ENCODE measurements around the gene TKT. TPM values are rescaled to one million over a fixed set of nuclear protein-coding genes. Genes with fewer than 3 reads are reported as not detected.

TKT gene
- total and polyA plus RNA-seq, 2 of the 13 experiments (the other 11 are each of a cell fraction or from before 2014, with no cell fraction given): 150 to 238 TPM

GRCh38 chr3:53230789-53231188, 25.0 kb downstream of the TKT start:
- BruUV-seq (replicated peaks): no TSS peak
- no peak overlapping the region for H2AFZ ChIP-seq (ENCODE audit: low read length)
- CTCF ChIA-PET (ENCODE audit: low intra/inter-chr PET ratio, low total read pairs): no interaction called here
- peaks cover 28% of the 10 kb centered on the region for H3K4me1 ChIP-seq (ENCODE audit: insufficient read depth, low read length)
- FAIRE-seq (no peak), DNase-seq (ENCODE audit: low spot score) (no peak), ATAC-seq (no peak)
- H3K27ac ChIP-seq (ENCODE audit: extremely low read length, insufficient read depth, low read length): no peak overlapping the region
- in situ Hi-C loops (cut with HindIII; ENCODE audit: extremely low pct_ligation_motif_present, low pct_unique_long_range_greater_than_20kb): no loop called here
- 100% methylated on average over 4 of the region's 5 CpGs for WGBS (ENCODE audit: low lambda C conversion rate)
- no peaks in the 10 kb centered on the region for H3K27me3 ChIP-seq (ENCODE audit: control insufficient read depth in 1 of 2, insufficient read depth in 2 of 2, low read length in 2 of 2)
- no peak overlapping the region for H3K4me2 ChIP-seq (ENCODE audit: low read depth, low read length)
- no peak overlapping the region for H3K9ac ChIP-seq (ENCODE audit: insufficient read depth, low read depth, low read length)
- H4K20me1 ChIP-seq (ENCODE audit: insufficient read depth, low read length): 0 out of 2 replicates have a peak, but pooled peaks cover 3% of the 10 kb centered on the region
- H3K36me3 ChIP-seq (replicated peaks in 1 of 2; ENCODE audit: control insufficient read depth in 1 of 2, insufficient read depth in 2 of 2, low read length in 2 of 2): peaks cover 68 to 95% of the 10 kb centered on the region in 2 experiments
- intact Hi-C loops (cut with micrococcal nuclease; ENCODE audit: unreplicated experiment): no loop called here
- POLR2A ChIA-PET: no interaction called here
- no peaks in the 10 kb centered on the region for H3K9me3 ChIP-seq (ENCODE audit: low read length)
- TF ChIP-seq RFX3 (CRISPR knock-in tag; IDR thresholded peaks at IDR 0.05): no peak
- TF ChIP-seq RBM22 (optimal IDR thresholded peaks at IDR 0.05; ENCODE audit: low read length): peak; percentile 16
- 0 out of 4 replicates have a peak, but pooled peaks of 1 of the 2 experiments have one; percentile 2 for TF ChIP-seq POLR2A (IDR thresholded peaks at IDR 0.05; ENCODE audit: insufficient read depth in 1 of 2, low read depth in 2 of 2, low read length in 2 of 2)
- no peaks in the 10 kb centered on the region for H3K79me2 ChIP-seq (ENCODE audit: insufficient read depth, low read length)
- no peak overlapping the region for H3K4me3 ChIP-seq (replicated peaks in 1 of 3; ENCODE audit: insufficient read depth in 1 of 3, low read depth in 2 of 3, low read length in 3 of 3)

- BruUV-seq (replicated peaks): no TSS peak
- in situ Hi-C loops (cut with HindIII; ENCODE audit: extremely low pct_ligation_motif_present, low pct_unique_long_range_greater_than_20kb) (no loop called here), intact Hi-C loops (cut with micrococcal nuclease; ENCODE audit: unreplicated experiment) (no loop called here)
- Histone ChIP-seq H3K4me1 (ENCODE audit: insufficient read depth, low read length) (peaks cover 27% of the 10 kb centered on the region), H3K4me3 (replicated peaks in 1 of 3; ENCODE audit: insufficient read depth in 1 of 3, low read depth in 2 of 3, low read length in 3 of 3) (no peak overlapping the region), H3K9me3 (ENCODE audit: low read length) (no peaks in the 10 kb centered on the region), H4K20me1 (ENCODE audit: insufficient read depth, low read length) (0 out of 2 replicates have a peak, but pooled peaks cover 3% of the 10 kb centered on the region), H3K9ac (ENCODE audit: insufficient read depth, low read depth, low read length) (no peak overlapping the region), H3K4me2 (ENCODE audit: low read depth, low read length) (no peak overlapping the region), H3K27me3 (ENCODE audit: control insufficient read depth in 1 of 2, insufficient read depth in 2 of 2, low read length in 2 of 2) (no peaks in the 10 kb centered on the region), H2AFZ (ENCODE audit: low read length) (no peak overlapping the region), H3K27ac (ENCODE audit: extremely low read length, insufficient read depth, low read length) (no peak overlapping the region), H3K79me2 (ENCODE audit: insufficient read depth, low read length) (no peaks in the 10 kb centered on the region), H3K36me3 (replicated peaks in 1 of 2; ENCODE audit: control insufficient read depth in 1 of 2, insufficient read depth in 2 of 2, low read length in 2 of 2) (peaks cover 67 to 95% of the 10 kb centered on the region in 2 experiments)
- FAIRE-seq: no peak
- POLR2A ChIA-PET: no interaction called here
- CTCF ChIA-PET (ENCODE audit: low intra/inter-chr PET ratio, low total read pairs): no interaction called here
- no peak for DNase-seq (ENCODE audit: low spot score)
- peak; percentile 66 for ATAC-seq
- WGBS (ENCODE audit: low lambda C conversion rate): 92% methylated on average over 15 of the region's 16 CpGs
- TF ChIP-seq ZBTB46 (CRISPR knock-in tag; IDR thresholded peaks at IDR 0.05; ENCODE audit: borderline replicate concordance) (no peak), PTBP1 (IDR thresholded peaks at IDR 0.05; ENCODE audit: low read depth, low read length, poor library complexity, severe bottlenecking) (no peak), ZNF687 (CRISPR knock-in tag; IDR thresholded peaks at IDR 0.05) (peak; percentile 24; the same call in 1 of the 2 replicates), ZNF275 (CRISPR knock-in tag; IDR thresholded peaks at IDR 0.05; ENCODE audit: borderline replicate concordance) (no peak), CTCF (CRISPR knock-in tag; IDR thresholded peaks at IDR 0.05) (peak; percentile 52)
Measured at GRCh38 chr3:53230041-53230621, 25.7 kb downstream of the TKT start.
